ENCODE measurements around the gene NEUROG1.

Gene NEUROG1

DNA sequence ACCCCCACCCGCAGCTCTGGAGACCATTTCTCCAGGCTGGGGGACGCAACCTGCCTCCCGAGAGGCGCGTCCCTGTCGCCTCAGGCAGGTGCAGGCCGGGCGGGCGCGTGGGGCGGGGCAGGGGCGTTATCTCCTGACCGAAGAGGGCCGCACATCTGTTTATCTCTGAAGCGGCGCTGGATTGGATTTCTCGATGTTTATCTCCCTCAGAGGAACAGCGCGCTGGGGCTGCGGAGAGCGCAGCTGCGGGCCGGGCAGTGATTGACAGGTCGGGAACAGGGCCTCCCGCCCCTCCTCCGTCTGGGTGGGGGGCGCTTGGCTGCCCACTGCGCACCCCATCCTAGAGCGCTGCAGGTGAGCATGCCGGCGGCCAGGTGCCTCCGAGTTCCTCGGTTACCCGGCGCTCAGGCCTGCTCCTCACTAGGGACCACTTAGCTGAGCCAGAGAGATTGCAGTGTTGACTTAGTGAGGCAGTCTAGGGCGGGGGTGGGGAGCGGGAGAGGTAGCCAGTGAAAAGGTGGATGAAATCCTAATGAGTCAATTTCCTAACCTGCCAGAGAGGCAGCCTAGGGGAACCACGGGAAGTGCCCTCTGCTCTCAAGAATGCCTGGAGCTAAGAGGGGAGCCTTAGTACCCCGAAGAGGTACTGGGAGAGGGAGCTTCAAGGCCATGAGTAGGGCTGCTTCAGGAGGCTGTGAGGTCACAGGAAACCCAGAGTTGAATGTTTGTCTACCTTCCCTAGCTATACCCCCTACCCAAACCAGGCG is 44.0 kb downstream of the NEUROG1 start:
- DNase-seq = peak; percentile 65

DNA sequence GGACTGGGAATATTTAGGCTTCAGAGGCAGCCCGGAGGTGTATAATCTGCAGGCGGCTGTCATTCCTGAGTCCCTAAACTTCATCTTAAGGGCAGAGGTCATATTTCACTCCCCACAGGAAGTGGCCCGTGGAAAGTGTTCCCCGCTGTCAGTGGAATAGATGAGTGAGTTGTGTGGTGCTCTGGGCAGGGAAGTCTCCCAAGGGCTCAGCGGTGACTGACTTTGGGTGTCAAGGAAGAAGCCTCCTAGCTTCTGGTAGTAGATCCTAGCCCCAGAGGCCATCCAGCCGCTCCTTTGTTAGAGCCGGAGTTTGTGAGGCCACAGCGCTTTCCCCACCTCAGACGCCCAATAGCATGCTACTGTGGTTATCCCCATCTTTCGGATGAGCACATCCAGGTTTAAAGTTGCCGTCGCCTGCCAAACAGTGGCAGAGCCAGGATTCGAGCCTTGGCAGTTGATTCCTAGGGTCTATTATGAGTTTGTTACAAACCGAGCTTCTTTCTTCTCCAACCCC is 44.7 kb downstream of the NEUROG1 start:
- DNase-seq = no peak

DNA sequence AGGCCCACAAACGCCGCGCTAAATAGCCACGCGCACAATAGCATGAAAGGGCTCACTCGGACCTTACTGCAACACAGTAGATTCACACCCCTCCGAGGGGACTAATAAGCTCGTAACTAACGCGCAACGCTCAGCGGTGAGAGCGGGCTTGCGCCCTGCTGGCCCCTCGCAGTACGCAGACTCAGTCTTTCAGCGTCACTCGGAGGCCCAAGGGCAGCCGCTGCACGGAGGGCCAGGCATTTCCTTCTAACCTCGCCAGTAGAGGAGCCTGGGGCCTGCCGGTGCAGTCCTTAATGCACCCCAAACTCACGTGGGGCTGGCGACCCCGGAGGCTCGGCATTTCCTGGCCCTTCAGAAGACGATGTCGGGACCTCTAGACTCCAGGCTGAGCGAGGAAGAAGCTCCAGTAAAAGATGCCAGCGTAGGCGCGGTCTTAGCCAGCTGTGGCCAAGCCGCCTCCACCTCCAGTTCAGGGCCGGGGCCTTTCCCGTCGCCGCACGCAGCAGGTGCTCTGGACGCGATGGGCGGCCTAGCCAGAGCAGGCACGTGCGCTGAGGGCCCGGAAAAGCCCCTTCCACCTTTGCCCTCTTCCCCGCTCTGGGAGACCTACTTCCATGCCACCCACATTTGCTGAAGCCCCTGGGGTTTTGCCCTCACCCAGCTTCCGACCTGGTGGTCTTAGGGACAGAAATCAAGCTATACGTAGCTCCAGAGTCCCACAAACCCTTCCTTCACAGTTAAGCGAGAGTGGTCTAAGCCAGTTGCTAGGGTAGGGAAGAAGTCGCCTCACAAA is 45.3 kb downstream of the NEUROG1 start:
- peak; percentile 76 for DNase-seq

DNA sequence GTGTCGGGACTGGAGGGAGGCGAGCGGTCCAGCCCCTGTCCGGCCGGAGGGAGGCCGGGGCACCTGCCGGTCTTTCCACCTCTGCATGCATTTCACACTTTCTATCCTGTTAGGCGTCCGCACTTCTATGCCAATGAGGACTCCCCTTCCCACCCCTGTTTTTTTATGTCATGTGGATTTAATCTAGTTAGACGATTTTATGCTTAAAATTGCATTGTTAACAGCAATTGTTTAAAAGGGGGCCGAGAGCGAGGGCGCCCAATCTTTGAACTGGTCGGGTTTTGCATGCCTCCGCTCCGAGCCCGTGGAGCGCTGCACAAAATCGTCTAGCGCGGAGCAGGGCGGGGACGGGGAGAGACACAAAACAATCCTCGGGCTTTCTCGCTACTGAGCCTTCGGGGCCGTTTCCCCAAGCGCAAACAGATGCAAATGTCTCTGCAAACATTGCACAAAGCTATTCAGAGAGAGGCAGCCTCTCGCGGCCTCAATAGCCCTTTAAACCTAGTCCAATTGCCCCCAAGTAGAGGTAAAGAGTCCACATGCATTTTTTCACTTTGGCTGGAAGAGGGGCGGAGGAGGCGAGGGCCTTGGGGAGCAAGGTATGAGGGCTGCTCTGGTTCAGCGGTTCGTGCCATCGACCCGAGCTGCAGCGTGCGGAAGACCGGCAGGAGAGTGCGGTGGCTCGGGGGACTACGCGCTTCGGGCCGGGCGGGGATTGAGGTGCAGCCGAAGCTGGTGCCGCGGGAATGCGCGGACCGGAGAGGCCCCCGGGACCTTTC is 46.1 kb downstream of the NEUROG1 start:
- no peak for DNase-seq

DNA sequence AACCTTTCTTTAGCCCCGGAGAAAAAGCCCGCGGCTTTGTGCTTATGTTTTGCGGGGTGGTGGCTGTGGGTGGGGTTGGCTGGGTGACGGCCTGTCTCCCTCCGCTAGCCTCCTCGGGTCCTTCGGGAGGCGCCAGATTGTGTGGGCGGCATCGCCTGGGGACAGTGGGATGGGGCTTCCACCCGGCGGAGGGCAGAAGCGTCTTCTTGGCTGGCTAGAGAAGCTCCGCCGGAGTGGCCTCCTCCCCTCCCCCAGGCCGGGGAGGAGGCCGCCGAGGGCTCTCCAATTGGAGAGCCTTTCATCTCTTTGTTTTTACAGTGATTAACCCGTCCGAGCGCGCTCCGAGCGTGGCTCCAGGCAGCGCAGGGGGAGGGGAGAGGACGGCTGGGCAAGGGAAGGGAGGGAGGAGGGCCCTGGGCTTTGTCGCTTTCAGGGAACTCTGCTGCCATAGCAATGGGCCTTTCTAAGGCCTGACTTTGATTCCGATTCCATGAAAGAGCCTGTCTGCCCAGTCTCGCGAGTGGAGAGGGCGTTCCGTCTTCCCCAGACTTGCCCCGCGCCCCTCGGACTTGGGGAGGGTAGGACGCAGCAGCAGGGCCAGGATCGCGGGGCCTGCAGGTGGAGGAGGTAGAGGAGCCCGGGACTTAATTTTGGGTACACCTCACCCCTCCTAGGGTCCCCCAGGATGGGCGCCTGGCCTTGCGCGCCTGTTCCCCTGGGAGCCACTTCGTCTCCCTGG is 46.9 kb downstream of the NEUROG1 start:
- peak; percentile 94 for DNase-seq

DNA sequence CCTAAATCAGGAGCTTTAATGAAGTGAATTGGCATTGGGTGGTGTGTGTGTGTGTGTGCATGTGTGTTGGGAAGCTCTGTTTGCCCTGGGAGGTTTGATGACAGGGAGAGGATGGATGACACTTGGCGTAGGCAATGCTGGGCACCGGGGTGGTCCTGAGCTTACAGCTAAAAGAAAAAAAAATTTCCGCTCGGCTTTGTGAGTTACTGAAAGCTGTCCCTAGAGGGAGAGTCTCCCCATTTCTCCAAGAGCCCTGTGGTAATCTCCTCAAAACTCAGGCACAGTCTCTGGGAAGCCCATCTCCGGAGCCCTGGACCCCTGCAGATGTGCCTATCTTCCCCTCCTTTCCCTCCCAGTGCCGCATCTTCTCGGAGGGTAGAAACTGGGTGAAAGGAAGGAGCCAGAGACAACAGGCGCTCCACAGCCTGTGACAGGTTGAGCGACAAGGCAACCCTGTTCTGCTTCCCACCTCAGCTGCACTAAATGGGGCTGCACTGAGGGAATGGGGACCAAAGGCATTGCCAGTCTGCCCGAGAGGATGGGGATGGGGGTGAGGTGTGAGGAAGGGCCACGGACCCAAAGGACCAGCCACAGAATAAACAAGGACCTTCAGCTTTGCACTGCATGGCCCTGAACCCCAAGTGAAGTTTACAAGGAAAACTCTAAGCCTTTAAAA is 47.8 kb downstream of the NEUROG1 start:
- no peak for DNase-seq

DNA sequence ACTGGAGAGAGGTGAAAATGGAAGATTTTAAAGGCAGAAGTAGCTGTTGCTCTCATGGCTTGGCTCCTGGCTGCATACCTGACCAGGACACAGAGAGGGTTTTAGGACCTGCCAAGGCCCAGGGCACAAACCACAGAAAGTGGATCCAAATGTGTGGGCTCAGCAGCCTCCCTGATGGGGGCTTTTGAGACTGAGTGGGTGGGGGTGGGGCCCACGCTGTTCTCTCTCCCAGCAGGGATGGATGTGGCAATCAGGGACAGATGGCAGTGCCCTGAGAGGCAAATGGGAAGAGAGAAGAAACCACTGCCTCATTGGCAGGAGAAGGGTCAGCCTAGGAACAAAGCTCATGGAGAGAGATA is 48.7 kb downstream of the NEUROG1 start:
- DNase-seq = no peak

DNA sequence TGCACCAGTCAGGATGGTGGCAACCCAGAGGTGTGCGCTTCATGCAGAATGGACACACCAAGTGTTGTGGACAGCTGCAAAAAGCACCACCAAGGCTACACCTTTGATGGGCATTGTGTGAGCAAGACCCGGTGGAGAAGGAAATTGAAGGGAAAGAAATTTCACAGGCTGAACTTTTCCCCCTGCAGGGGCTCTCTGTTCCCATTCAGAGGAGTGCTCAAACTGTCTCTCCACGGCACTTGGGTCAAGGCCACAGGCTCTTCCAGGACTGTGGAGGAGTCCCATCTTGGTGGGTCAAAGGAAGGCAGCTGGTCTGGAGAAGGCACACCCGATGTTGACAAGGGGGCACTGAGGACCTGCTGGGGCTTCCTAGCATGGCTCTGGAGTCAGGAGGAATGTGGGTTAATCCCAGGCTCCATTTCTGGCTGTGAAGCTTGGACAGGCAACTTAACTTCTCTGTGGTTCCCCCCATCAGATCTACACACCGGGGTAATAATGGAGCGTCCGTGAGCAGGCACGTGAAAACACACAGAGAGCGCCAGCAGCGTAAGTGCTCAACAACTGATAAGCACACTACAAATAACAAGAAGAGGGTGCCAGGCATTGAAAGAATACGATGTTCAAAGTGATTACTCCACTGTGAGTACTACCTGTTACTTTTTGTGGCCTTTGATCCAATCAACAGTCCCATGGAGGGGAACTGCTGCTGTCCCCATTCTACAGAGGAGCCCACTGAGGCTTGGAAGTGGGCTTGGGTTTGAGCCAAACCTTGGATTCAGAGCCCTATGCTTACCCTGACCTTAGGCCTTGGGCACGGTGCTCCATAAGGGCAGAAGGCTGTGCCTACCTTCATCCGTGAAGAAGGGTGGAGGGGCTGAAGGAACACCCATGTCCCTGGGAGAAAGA is 49.4 kb downstream of the NEUROG1 start:
- no peak for DNase-seq

DNA sequence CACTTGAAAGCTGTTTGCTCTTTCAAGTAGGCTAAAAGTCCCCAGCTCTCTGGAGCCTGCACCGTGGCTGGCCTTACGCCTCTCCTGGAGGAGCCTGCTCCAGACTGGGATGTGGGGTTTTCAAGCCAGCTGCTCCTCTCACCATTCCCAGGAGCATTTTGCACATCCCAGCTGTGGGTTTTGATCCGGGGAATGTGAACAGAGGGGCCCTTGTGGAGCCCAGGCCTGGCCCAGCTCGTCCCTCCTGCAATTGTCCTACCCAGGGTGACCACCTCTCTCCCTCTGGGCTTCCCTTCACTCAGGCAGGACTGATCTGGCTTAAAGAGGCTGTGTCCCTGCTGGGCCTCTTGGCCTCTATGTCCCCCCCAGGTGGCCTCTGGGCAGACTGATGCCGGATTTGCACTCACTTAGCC is 51.1 kb downstream of the NEUROG1 start:
- no peak for DNase-seq

All from islet precursor cell (in vitro differentiated cells).